Transverse colon (tissue), 4 donors: ENCODE data around the gene GNG14. TPM values are rescaled to one million over a fixed set of nuclear protein-coding genes. Genes with fewer than 3 reads are reported as not detected.

ENCODE experiments used
- DNase-seq: peaks from one replicate; pipeline ENCODE4 v3.0.0-alpha.2; 2019
- H3K27ac ChIP-seq, 4 donors: fragments of 200-600 bp; sonication (generic); 2 replicates each; pipeline ENCODE4 v1.5.1; 2016 to 2018; ENCODE audit warnings: inconsistent platforms in 4 of 4
- H3K27me3 ChIP-seq: fragments of 200-600 bp; sonication (generic); 2 replicates; pipeline ENCODE4 v1.5.1; 2017; ENCODE audit warnings: inconsistent platforms
- H3K36me3 ChIP-seq, 4 donors: fragments of 200-600 bp; sonication (generic); 2 replicates each; pipeline ENCODE4 v1.5.1; 2017 to 2019; ENCODE audit warnings: inconsistent platforms in 4 of 4
- H3K4me1 ChIP-seq, 4 donors: fragments of 200-600 bp; sonication (generic); 2 replicates each; pipeline ENCODE4 v1.5.1; 2017 to 2020; ENCODE audit warnings: inconsistent platforms in 4 of 4
- H3K4me3 ChIP-seq, 4 donors: fragments of 200-600 bp; sonication (generic); 1 replicate in 1 of 4; 2 replicates in 3 of 4; pipeline versions ENCODE4 v1.5.1 to v1.6.1; 2017 to 2019; ENCODE audit warnings: inconsistent platforms in 4 of 4
- H3K9me3 ChIP-seq, 2 donors: fragments of 200-600 bp; sonication (generic); 2 replicates each; pipeline ENCODE4 v1.5.1; 2017 to 2019; ENCODE audit warnings: inconsistent platforms in 2 of 2
- CTCF ChIP-seq, 5 experiments: fragments of 200-600 bp in 3 of 5; fragments of 450-650 bp in 2 of 5; sonication (generic) in 3 of 5; IDR thresholded peaks; 1 replicate in 2 of 5; 2 replicates in 3 of 5; pipeline ENCODE4 v1.5.1; 2016 to 2017; ENCODE audit warnings: antibody characterized with exemption in 5 of 5, inconsistent platforms in 3 of 5, mild to moderate bottlenecking in 2 of 5, moderate library complexity in 1 of 5
- EP300 ChIP-seq: sonication (generic); formaldehyde crosslinking; IDR thresholded peaks from one replicate; pipeline ENCODE4 v1.6.1; 2017; ENCODE audit warnings: antibody characterized with exemption, low read depth
- POLR2A ChIP-seq: fragments of 450-650 bp; IDR thresholded peaks from one replicate; pipeline ENCODE4 v1.6.1; 2016; ENCODE audit warnings: antibody characterized with exemption, mild to moderate bottlenecking, moderate library complexity
- POLR2AphosphoS5 ChIP-seq, 3 donors: sonication (generic); formaldehyde crosslinking; IDR thresholded peaks; one replicate each; pipeline ENCODE4 v1.6.1; 2016; ENCODE audit warnings: antibody characterized with exemption in 3 of 3
- WGBS, 2 donors: methylation state at CpG; one replicate each; pipeline ENCODE4 v1.1.5; 2018; ENCODE audit warnings: low coverage in 1 of 2; 5-methylcytosine and 5-hydroxymethylcytosine counted together
- in situ Hi-C, 4 donors: fragments of 200-750 bp; cut with MboI; loops; one replicate each; pipeline versions ENCODE4 v1.15.0 to v1.15.1; 2017; ENCODE audit warnings: low sequenced_read_pairs in 3 of 4, low pct_ligation_motif_present in 1 of 4, low pct_unique_long_range_greater_than_20kb in 1 of 4
- intact Hi-C: fragments of 100-400 bp; cut with DNase I; formaldehyde crosslinking; loops from one replicate; pipeline ENCODE4 v1.15.1; 2023; ENCODE audit warnings: low total_unique reads
- total RNA-seq, 4 donors: library from RNA; depleted of rRNA; stranded (reverse); fragments of >200 nt; gene quantifications; one replicate each; pipeline ENCODE4 v1.1.0, GENCODE V29; 2016

GNG14 gene
- total RNA-seq, 4 donors from 2014 or later: not detected

- TF ChIP-seq POLR2AphosphoS5 (IDR thresholded peaks at IDR 0.05): no peak
- no peak for TF ChIP-seq EP300
- TF ChIP-seq POLR2A: no peak
- no peak for TF ChIP-seq CTCF (IDR thresholded peaks at IDR 0.05)
- Histone ChIP-seq H3K9me3 (no peaks in the 10 kb centered on the region), H3K27me3 (no peaks in the 10 kb centered on the region), H3K36me3 (peaks cover 0 to 37% (median 19%) of the 10 kb centered on the region in 4 donors), H3K4me3 (no peak overlapping the region), H3K27ac (no peak overlapping the region), H3K4me1 (peaks cover 7 to 19% (median 9%) of the 10 kb centered on the region in 4 donors)
- no peak for DNase-seq
- in situ Hi-C loops: no loop called here
- WGBS, 2 donors: 90 to 100% methylated on average over 2 to 3 of the region's 3 CpGs
- intact Hi-C loops: no loop called here
These were observed 28.1 kb downstream of the GNG14 start for GRCh38 chr19:12715929-12716328.

GRCh38 chr19:12720296-12720695 lies 32.5 kb downstream of the GNG14 start:
- no peak for TF ChIP-seq EP300
- TF ChIP-seq CTCF (IDR thresholded peaks at IDR 0.05): no peak
- TF ChIP-seq POLR2A: no peak
- TF ChIP-seq POLR2AphosphoS5 (IDR thresholded peaks at IDR 0.05): no peak
- Histone ChIP-seq H3K4me1 (peaks cover 14 to 46% (median 29%) of the 10 kb centered on the region in 4 donors), H3K9me3 (no peaks in the 10 kb centered on the region), H3K27me3 (no peaks in the 10 kb centered on the region), H3K27ac (peak overlapping the region; percentile 92 to 98 (median 96)), H3K36me3 (peaks cover 0 to 14% (median 3%) of the 10 kb centered on the region in 4 donors), H3K4me3 (peak overlapping the region in 1 of 4 donors; percentile 90)
- in situ Hi-C loops (no loop called here), intact Hi-C loops (no loop called here)
- WGBS, 2 donors: 86 to 88% methylated on average over 5 to 10 of the region's 10 CpGs
- no peak for DNase-seq

GRCh38 chr19:12720851-12721655 lies 33.3 kb downstream of the GNG14 start:
- Histone ChIP-seq H3K4me3 (peak overlapping the region; percentile 28 to 99 (median 90)), H3K9me3 (no peaks in the 10 kb centered on the region), H3K27me3 (no peaks in the 10 kb centered on the region), H3K4me1 (peaks cover 14 to 46% (median 29%) of the 10 kb centered on the region in 4 donors), H3K36me3 (peaks cover 0 to 8% (median 3%) of the 10 kb centered on the region in 4 donors), H3K27ac (peak overlapping the region; percentile 92 to 98 (median 96))
- TF ChIP-seq EP300 (no peak), POLR2A (no peak), CTCF (IDR thresholded peaks at IDR 0.05) (no peak), POLR2AphosphoS5 (IDR thresholded peaks at IDR 0.05) (no peak)
- intact Hi-C loops: no loop called here
- WGBS, 2 donors: 9 to 26% methylated on average over 4 to 58 of the region's 59 CpGs
- peak; percentile 34 for DNase-seq
- in situ Hi-C loops: no loop called here

- intact Hi-C loops (no loop called here), in situ Hi-C loops (no loop called here)
- TF ChIP-seq POLR2AphosphoS5 (IDR thresholded peaks at IDR 0.05) (no peak), POLR2A (no peak)
- 1% methylated on average over 57 of the region's 65 CpGs; no CpG with 5 or more reads in 1 of the 2 donors for WGBS, 2 donors
- Histone ChIP-seq H3K9me3 (no peaks in the 10 kb centered on the region), H3K4me3 (peak overlapping the region; percentile 28 to 99 (median 90)), H3K27ac (peak overlapping the region; percentile 92 to 98 (median 96)), H3K36me3 (peaks cover 0 to 8% (median 0%) of the 10 kb centered on the region in 4 donors), H3K27me3 (no peaks in the 10 kb centered on the region), H3K4me1 (peaks cover 14 to 46% (median 29%) of the 10 kb centered on the region in 4 donors)
- DNase-seq: peak; percentile 70
These were observed 34.1 kb downstream of the GNG14 start for GRCh38 chr19:12721656-12722565.
